Measurements from ENCODE around the gene PLSCR5.

PLSCR5 gene

GRCh38 chr3:146542978-146543377, 62.2 kb downstream of the PLSCR5 start:
- no peak overlapping the region for H3K4me3 ChIP-seq (ENCODE audit: low read depth, low read length)
- no CpG with 5 or more reads among the region's 2 CpGs for WGBS (ENCODE audit: extremely low coverage, insufficient coverage, insufficient read length)
- no peak overlapping the region for H4K8ac ChIP-seq (ENCODE audit: low read depth, low read length)
- H2AK5ac ChIP-seq (ENCODE audit: low read length) = no peak overlapping the region
- DNase-seq = peak in 1 of 2 donors; percentile 25
- no peak overlapping the region for H2BK5ac ChIP-seq (ENCODE audit: low read depth, low read length, poor library complexity)
- H4K12ac ChIP-seq (ENCODE audit: low read depth, low read length) = no peak overlapping the region
- no peak overlapping the region for H2AFZ ChIP-seq (ENCODE audit: insufficient read depth, low read length, poor library complexity)
- no peak overlapping the region for H2BK120ac ChIP-seq (ENCODE audit: insufficient read depth, low read length, poor library complexity)
- H2BK12ac ChIP-seq (ENCODE audit: low read length) = no peak overlapping the region
- H3K9ac ChIP-seq (ENCODE audit: low read length) = no peak overlapping the region
- no peak overlapping the region for H4K91ac ChIP-seq (ENCODE audit: low read depth, low read length)
- peaks cover 8% of the 10 kb centered on the region for H3K79me1 ChIP-seq (ENCODE audit: low read length)
- H3K14ac ChIP-seq (ENCODE audit: low read length) = no peak overlapping the region
- H3K79me2 ChIP-seq (ENCODE audit: control insufficient read depth, insufficient read depth, low read length, poor library complexity) = peaks cover 9% of the 10 kb centered on the region
- H3K4ac ChIP-seq (ENCODE audit: low read depth, low read length) = peak overlapping the region; percentile 52
- H3K27ac ChIP-seq (ENCODE audit: low read depth, low read length) = no peak overlapping the region
- peak overlapping the region; percentile 92 for H3K4me2 ChIP-seq (ENCODE audit: low read length)
- no peak overlapping the region for H3K18ac ChIP-seq (ENCODE audit: low read length)
- no peaks in the 10 kb centered on the region for H3K9me3 ChIP-seq (ENCODE audit: insufficient read depth, low read depth, low read length)
- no peak overlapping the region for H3K23ac ChIP-seq (ENCODE audit: low read length)
- H3K36me3 ChIP-seq (ENCODE audit: control insufficient read depth in 1 of 2, insufficient read depth in 2 of 2, low read length in 2 of 2) = peaks cover 0 to 4% of the 10 kb centered on the region in 2 experiments
- no peaks in the 10 kb centered on the region for H3K27me3 ChIP-seq (ENCODE audit: insufficient read depth, low read length)
- H3K4me1 ChIP-seq (ENCODE audit: control insufficient read depth in 1 of 2, insufficient read depth in 2 of 2, low read length in 2 of 2) = peaks cover 2 to 3% of the 10 kb centered on the region in 2 experiments

DNA sequence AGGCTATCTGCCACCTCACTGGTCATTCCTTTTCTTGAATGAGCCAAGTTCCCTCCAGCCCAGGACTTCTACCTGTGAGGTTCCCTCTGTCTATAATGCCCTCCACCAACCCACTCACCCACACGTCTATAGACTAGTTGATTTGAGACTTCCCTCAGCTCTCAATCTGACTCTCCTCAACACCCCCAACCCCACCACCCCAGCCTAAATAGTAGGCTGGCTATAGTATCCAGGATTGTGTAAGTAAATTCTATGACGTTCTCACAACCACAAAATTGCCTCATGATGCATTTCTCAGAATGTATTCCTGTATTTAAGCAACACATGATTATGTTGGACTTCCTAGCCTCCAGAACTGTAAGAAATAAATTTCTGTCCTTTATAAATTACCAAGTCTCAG, 63.0 kb downstream of the PLSCR5 start:
- H3K27me3 ChIP-seq (ENCODE audit: insufficient read depth, low read length) = no peaks in the 10 kb centered on the region
- no peak overlapping the region for H2BK120ac ChIP-seq (ENCODE audit: insufficient read depth, low read length, poor library complexity)
- H4K91ac ChIP-seq (ENCODE audit: low read depth, low read length) = no peak overlapping the region
- H2AK5ac ChIP-seq (ENCODE audit: low read length) = no peak overlapping the region
- H4K12ac ChIP-seq (ENCODE audit: low read depth, low read length) = no peak overlapping the region
- peaks cover 6 to 8% of the 10 kb centered on the region in 2 experiments for H3K4me1 ChIP-seq (ENCODE audit: control insufficient read depth in 1 of 2, insufficient read depth in 2 of 2, low read length in 2 of 2)
- no peak overlapping the region for H3K27ac ChIP-seq (ENCODE audit: low read depth, low read length)
- no peak overlapping the region for H3K9ac ChIP-seq (ENCODE audit: low read length)
- H3K23ac ChIP-seq (ENCODE audit: low read length) = no peak overlapping the region
- H3K4me2 ChIP-seq (ENCODE audit: low read length) = no peak overlapping the region
- peaks cover 0 to 4% of the 10 kb centered on the region in 2 experiments for H3K36me3 ChIP-seq (ENCODE audit: control insufficient read depth in 1 of 2, insufficient read depth in 2 of 2, low read length in 2 of 2)
- no peak overlapping the region for H2AFZ ChIP-seq (ENCODE audit: insufficient read depth, low read length, poor library complexity)
- peak overlapping the region; percentile 64 for H3K4ac ChIP-seq (ENCODE audit: low read depth, low read length)
- H3K14ac ChIP-seq (ENCODE audit: low read length) = no peak overlapping the region
- no CpG with 5 or more reads among the region's 2 CpGs for WGBS (ENCODE audit: extremely low coverage, insufficient coverage, insufficient read length)
- H4K8ac ChIP-seq (ENCODE audit: low read depth, low read length) = no peak overlapping the region
- H3K79me2 ChIP-seq (ENCODE audit: control insufficient read depth, insufficient read depth, low read length, poor library complexity) = peaks cover 12% of the 10 kb centered on the region
- no peak overlapping the region for H2BK12ac ChIP-seq (ENCODE audit: low read length)
- H3K79me1 ChIP-seq (ENCODE audit: low read length) = peaks cover 11% of the 10 kb centered on the region
- peak; percentile 10 to 75 for DNase-seq
- no peaks in the 10 kb centered on the region for H3K9me3 ChIP-seq (ENCODE audit: insufficient read depth, low read depth, low read length)
- no peak overlapping the region for H3K18ac ChIP-seq (ENCODE audit: low read length)
- H3K4me3 ChIP-seq (ENCODE audit: low read depth, low read length) = no peak overlapping the region
- no peak overlapping the region for H2BK5ac ChIP-seq (ENCODE audit: low read depth, low read length, poor library complexity)

DNA sequence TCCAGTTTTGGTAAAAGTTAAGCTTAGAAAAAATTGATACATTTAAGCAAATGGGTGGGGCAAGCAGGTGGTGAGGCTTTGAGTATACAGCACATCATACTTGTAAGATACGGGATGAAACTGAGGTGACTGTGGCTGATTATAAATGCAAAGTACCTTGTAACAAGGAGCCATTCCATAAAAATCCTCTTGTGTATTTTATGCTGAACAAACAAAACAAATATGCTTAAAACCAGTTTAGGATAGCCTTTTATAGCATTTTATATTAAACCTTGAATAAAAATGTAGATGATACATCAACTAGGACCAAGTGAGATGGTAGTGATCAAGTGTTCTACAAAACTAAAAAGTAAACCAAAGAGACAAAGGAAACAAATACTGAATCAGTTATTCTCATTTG, 64.2 kb downstream of the PLSCR5 start:
- Histone ChIP-seq H3K27me3 (ENCODE audit: insufficient read depth, low read length) (no peaks in the 10 kb centered on the region), H3K18ac (ENCODE audit: low read length) (no peak overlapping the region), H2BK5ac (ENCODE audit: low read depth, low read length, poor library complexity) (no peak overlapping the region), H2BK12ac (ENCODE audit: low read length) (no peak overlapping the region), H3K9me3 (ENCODE audit: insufficient read depth, low read depth, low read length) (no peaks in the 10 kb centered on the region), H3K9ac (ENCODE audit: low read length) (no peak overlapping the region), H4K12ac (ENCODE audit: low read depth, low read length) (no peak overlapping the region), H3K4me3 (ENCODE audit: low read depth, low read length) (no peak overlapping the region), H3K79me1 (ENCODE audit: low read length) (peaks cover 13% of the 10 kb centered on the region), H3K36me3 (ENCODE audit: control insufficient read depth in 1 of 2, insufficient read depth in 2 of 2, low read length in 2 of 2) (peaks cover 0 to 4% of the 10 kb centered on the region in 2 experiments), H4K91ac (ENCODE audit: low read depth, low read length) (no peak overlapping the region), H3K79me2 (ENCODE audit: control insufficient read depth, insufficient read depth, low read length, poor library complexity) (peaks cover 12% of the 10 kb centered on the region), H4K8ac (ENCODE audit: low read depth, low read length) (no peak overlapping the region), H3K27ac (ENCODE audit: low read depth, low read length) (no peak overlapping the region), H2BK120ac (ENCODE audit: insufficient read depth, low read length, poor library complexity) (no peak overlapping the region), H2AFZ (ENCODE audit: insufficient read depth, low read length, poor library complexity) (no peak overlapping the region), H3K4ac (ENCODE audit: low read depth, low read length) (no peak overlapping the region), H3K14ac (ENCODE audit: low read length) (no peak overlapping the region), H3K23ac (ENCODE audit: low read length) (no peak overlapping the region), H3K4me2 (ENCODE audit: low read length) (no peak overlapping the region), H2AK5ac (ENCODE audit: low read length) (no peak overlapping the region), H3K4me1 (ENCODE audit: control insufficient read depth in 1 of 2, insufficient read depth in 2 of 2, low read length in 2 of 2) (peaks cover 11 to 15% of the 10 kb centered on the region in 2 experiments)
- WGBS (ENCODE audit: extremely low coverage, insufficient coverage, insufficient read length) = no CpG with 5 or more reads among the region's 1 CpG
- DNase-seq = no peak

- no peak for DNase-seq
- H3K79me2 ChIP-seq (ENCODE audit: control insufficient read depth, insufficient read depth, low read length, poor library complexity) = peaks cover 12% of the 10 kb centered on the region
- no peak overlapping the region for H3K9ac ChIP-seq (ENCODE audit: low read length)
- H4K8ac ChIP-seq (ENCODE audit: low read depth, low read length) = no peak overlapping the region
- no peak overlapping the region for H2AK5ac ChIP-seq (ENCODE audit: low read length)
- peaks cover 11 to 15% of the 10 kb centered on the region in 2 experiments for H3K4me1 ChIP-seq (ENCODE audit: control insufficient read depth in 1 of 2, insufficient read depth in 2 of 2, low read length in 2 of 2)
- H4K91ac ChIP-seq (ENCODE audit: low read depth, low read length) = no peak overlapping the region
- no peak overlapping the region for H2BK120ac ChIP-seq (ENCODE audit: insufficient read depth, low read length, poor library complexity)
- no peak overlapping the region for H3K14ac ChIP-seq (ENCODE audit: low read length)
- H3K27me3 ChIP-seq (ENCODE audit: insufficient read depth, low read length) = no peaks in the 10 kb centered on the region
- no peak overlapping the region for H3K27ac ChIP-seq (ENCODE audit: low read depth, low read length)
- H3K18ac ChIP-seq (ENCODE audit: low read length) = no peak overlapping the region
- no peak overlapping the region for H3K4me2 ChIP-seq (ENCODE audit: low read length)
- no peak overlapping the region for H2AFZ ChIP-seq (ENCODE audit: insufficient read depth, low read length, poor library complexity)
- H3K9me3 ChIP-seq (ENCODE audit: insufficient read depth, low read depth, low read length) = no peaks in the 10 kb centered on the region
- no peak overlapping the region for H2BK12ac ChIP-seq (ENCODE audit: low read length)
- WGBS (ENCODE audit: extremely low coverage, insufficient coverage, insufficient read length) = no CpG with 5 or more reads among the region's 1 CpG
- no peak overlapping the region for H3K4me3 ChIP-seq (ENCODE audit: low read depth, low read length)
- H3K23ac ChIP-seq (ENCODE audit: low read length) = no peak overlapping the region
- no peak overlapping the region for H4K12ac ChIP-seq (ENCODE audit: low read depth, low read length)
- no peak overlapping the region for H3K4ac ChIP-seq (ENCODE audit: low read depth, low read length)
- H3K79me1 ChIP-seq (ENCODE audit: low read length) = peaks cover 13% of the 10 kb centered on the region
- peaks cover 0 to 4% of the 10 kb centered on the region in 2 experiments for H3K36me3 ChIP-seq (ENCODE audit: control insufficient read depth in 1 of 2, insufficient read depth in 2 of 2, low read length in 2 of 2)
- no peak overlapping the region for H2BK5ac ChIP-seq (ENCODE audit: low read depth, low read length, poor library complexity)
Measured at GRCh38 chr3:146540236-146540635, 64.9 kb downstream of the PLSCR5 start.

Data from trophoblast cell (in vitro differentiated cells and primary cell).